Mesodermal cell (in vitro differentiated cells): Measurements from ENCODE around the gene PRND. TPM values are rescaled to one million over a fixed set of nuclear protein-coding genes. Genes with fewer than 3 reads are reported as not detected.

ENCODE experiments used
- H3K27ac ChIP-seq: 2 replicates; pipeline ENCODE4 v1.7.0; 2013; ENCODE audit warnings: mild to moderate bottlenecking, low read depth, low read length, moderate library complexity; ENCODE audit not compliant: severe bottlenecking
- H3K36me3 ChIP-seq: 2 replicates; pipeline ENCODE4 v1.7.1; 2013; ENCODE audit warnings: mild to moderate bottlenecking, low read length, moderate library complexity; ENCODE audit not compliant: control insufficient read depth, insufficient read depth
- H3K4me1 ChIP-seq: one replicate; pipeline ENCODE4 v1.7.1; 2013; ENCODE audit warnings: mild to moderate bottlenecking, low read length; ENCODE audit not compliant: insufficient read depth, control insufficient read depth, poor library complexity, severe bottlenecking
- H3K4me3 ChIP-seq: 2 replicates; pipeline ENCODE4 v1.7.0; 2013; ENCODE audit warnings: low read length, control low read depth, mild to moderate bottlenecking; ENCODE audit not compliant: insufficient read depth, poor library complexity, severe bottlenecking; ENCODE audit errors: extremely low read depth
- H3K9me3 ChIP-seq: 2 replicates; pipeline ENCODE4 v1.7.1; 2013; ENCODE audit warnings: mild to moderate bottlenecking, low read length, moderate library complexity; ENCODE audit not compliant: control insufficient read depth
- WGBS, 2 experiments: methylation state at CpG; one replicate each; pipeline ENCODE4 v1.1.5; 2013; ENCODE audit warnings: missing lambda C conversion rate in 2 of 2; ENCODE audit not compliant: insufficient coverage in 2 of 2; 5-methylcytosine and 5-hydroxymethylcytosine counted together
- polyA plus RNA-seq, 2 experiments: library from polyadenylated mRNA; stranded (reverse); fragments of 50-300 nt; gene quantifications; one replicate each; pipeline ENCODE4 v1.2.3, GENCODE V29; 2013

PRND gene, protein sequence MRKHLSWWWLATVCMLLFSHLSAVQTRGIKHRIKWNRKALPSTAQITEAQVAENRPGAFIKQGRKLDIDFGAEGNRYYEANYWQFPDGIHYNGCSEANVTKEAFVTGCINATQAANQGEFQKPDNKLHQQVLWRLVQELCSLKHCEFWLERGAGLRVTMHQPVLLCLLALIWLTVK
- polyA plus RNA-seq (2013, experiment 1 of 2): 20.3 TPM
- 11.7 TPM for polyA plus RNA-seq (2013, experiment 2 of 2)

GRCh38 chr20:4721719-4722118, at the start of gene PRND:
PRND (plus strand) TSS chr20:4721909; CDS start chr20:4724552, 2,643 bp downstream.
- no peaks in the 10 kb centered on the region for H3K9me3 ChIP-seq
- H3K4me3 ChIP-seq: no peak within 1 kb of the TSS
- 71 to 75% methylated on average over 5 of the region's 8 CpGs for WGBS, 2 experiments
- H3K4me1 ChIP-seq: no peaks in the 10 kb centered on the region
- H3K36me3 ChIP-seq: no peaks in the 10 kb centered on the region
- H3K27ac ChIP-seq: no peak within 1 kb of the TSS

DNA sequence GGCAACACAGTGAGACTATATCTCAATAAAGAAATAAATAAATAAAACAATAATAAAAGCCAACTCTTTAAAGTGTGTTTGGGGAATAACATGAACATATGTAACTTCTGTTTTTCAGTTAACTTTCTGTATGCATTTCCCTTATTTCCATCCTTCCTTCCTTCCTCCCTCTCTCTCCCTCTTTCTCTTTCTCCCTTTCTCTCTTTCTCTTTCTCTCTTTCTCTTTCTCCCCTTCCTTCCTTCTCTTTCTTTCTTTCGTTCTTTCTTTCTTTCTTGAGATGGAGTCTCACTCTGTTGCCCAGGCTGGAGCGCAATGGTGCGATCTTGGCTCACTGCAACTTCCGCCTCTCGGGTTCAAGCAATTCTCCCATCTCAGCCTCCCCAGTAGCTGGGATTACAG, 48.8 kb upstream of the PRND start:
- H3K27ac ChIP-seq: no peak overlapping the region
- peaks cover 11% of the 10 kb centered on the region for H3K4me1 ChIP-seq
- no peaks in the 10 kb centered on the region for H3K36me3 ChIP-seq
- H3K4me3 ChIP-seq: no peak overlapping the region
- no peaks in the 10 kb centered on the region for H3K9me3 ChIP-seq
- WGBS, 2 experiments: 78 to 98% methylated on average over 3 to 5 of the region's 5 CpGs

DNA sequence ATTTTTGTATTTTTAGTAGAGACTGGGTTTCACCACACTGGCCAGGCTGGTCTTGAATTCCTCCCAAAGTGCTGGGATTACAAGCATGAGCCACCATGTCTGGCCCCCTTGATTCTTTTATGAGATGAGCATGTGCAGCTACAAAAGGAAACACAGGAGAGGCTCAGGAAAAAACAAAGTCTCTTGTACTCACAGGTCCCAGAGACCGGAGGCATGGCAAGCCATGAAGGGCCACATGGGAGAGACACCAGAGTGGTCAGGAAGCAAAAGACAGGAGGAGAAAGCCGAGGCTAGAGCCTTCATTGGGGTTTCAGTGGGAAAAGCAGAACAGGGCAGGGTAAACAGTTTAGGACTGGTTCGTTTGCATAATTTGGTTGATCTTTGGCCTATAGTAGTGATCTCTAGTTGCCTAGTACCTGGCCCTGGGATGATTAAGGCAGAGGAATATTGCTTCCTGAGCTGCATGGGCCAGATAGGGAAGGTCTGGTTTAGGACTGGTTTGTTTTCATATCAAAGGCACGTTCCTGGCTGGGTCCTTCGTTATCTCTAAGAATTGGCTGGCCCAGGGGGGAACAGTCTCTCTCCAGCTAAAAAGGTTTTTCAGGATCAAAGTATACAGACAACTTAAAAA, 48.2 kb upstream of the PRND start:
- WGBS, 2 experiments: 65 to 75% methylated on average over 5 of the region's 5 CpGs
- Histone ChIP-seq H3K36me3 (no peaks in the 10 kb centered on the region), H3K4me1 (peaks cover 11% of the 10 kb centered on the region), H3K27ac (peak overlapping the region; percentile 51), H3K9me3 (no peaks in the 10 kb centered on the region), H3K4me3 (no peak overlapping the region)

- H3K27ac ChIP-seq: no peak overlapping the region
- no peak overlapping the region for H3K4me3 ChIP-seq
- no peaks in the 10 kb centered on the region for H3K36me3 ChIP-seq
- no peaks in the 10 kb centered on the region for H3K9me3 ChIP-seq
- peaks cover 11% of the 10 kb centered on the region for H3K4me1 ChIP-seq
These were observed 47.0 kb upstream of the PRND start for GRCh38 chr20:4674672-4675071.

- H3K4me3 ChIP-seq: no peak overlapping the region
- 88 to 89% methylated on average over 1 of the region's 2 CpGs for WGBS, 2 experiments
- no peak overlapping the region for H3K27ac ChIP-seq
- peaks cover 7% of the 10 kb centered on the region for H3K4me1 ChIP-seq
- H3K36me3 ChIP-seq: no peaks in the 10 kb centered on the region
- no peaks in the 10 kb centered on the region for H3K9me3 ChIP-seq
These were observed 43.9 kb upstream of the PRND start for GRCh38 chr20:4677846-4678245.

DNA sequence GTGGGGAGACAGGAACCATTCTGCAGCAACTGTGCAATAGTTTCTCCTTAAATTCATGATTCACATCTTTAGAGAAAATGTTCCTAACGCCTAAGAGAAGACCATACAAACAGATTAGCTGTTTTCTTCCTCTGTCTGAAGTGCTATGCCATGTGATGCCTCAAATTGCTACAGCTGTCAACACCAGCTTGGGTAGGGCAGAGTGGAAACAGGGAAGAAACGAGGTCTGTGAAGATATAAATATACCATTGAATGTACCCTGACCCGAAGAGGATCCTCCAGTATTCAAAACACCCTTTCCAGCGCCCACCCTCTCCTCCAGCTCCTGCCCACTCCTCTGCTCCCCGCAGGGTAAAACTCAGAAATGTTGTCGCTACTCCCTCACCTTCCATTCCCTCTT, 40.3 kb upstream of the PRND start:
- no peak overlapping the region for H3K4me3 ChIP-seq
- 83 to 86% methylated on average over 4 of the region's 6 CpGs for WGBS, 2 experiments
- no peaks in the 10 kb centered on the region for H3K36me3 ChIP-seq
- H3K27ac ChIP-seq: peak overlapping the region; percentile 12
- H3K9me3 ChIP-seq: no peaks in the 10 kb centered on the region
- H3K4me1 ChIP-seq: peaks cover 8% of the 10 kb centered on the region

DNA sequence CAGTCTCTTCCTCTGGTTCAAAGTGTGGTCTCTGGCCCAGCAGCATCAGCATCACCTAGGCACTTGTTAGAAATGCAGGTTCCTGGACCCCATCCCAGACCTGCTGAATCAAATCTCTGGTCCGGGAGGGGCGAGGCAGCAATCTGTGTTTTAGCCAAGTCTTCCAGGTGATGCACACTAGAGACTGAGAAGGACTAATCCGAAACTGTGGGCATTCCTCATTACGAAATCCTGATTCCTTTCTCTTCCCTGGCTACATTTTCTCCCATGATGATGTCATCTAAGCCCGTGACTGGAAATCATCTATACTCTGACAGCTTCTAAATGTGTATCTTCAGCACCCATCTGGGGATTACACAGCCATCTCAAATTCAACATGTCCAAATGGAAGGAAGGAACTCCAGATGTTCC, 39.7 kb upstream of the PRND start:
- Histone ChIP-seq H3K9me3 (no peaks in the 10 kb centered on the region), H3K27ac (peak overlapping the region; percentile 12), H3K36me3 (no peaks in the 10 kb centered on the region), H3K4me3 (no peak overlapping the region), H3K4me1 (peaks cover 8% of the 10 kb centered on the region)
- 90 to 91% methylated on average over 5 of the region's 5 CpGs for WGBS, 2 experiments

GRCh38 chr20:4682682-4683081, 39.0 kb upstream of the PRND start:
- 84 to 92% methylated on average over 2 to 4 of the region's 6 CpGs for WGBS, 2 experiments
- no peaks in the 10 kb centered on the region for H3K9me3 ChIP-seq
- H3K4me1 ChIP-seq: peaks cover 10% of the 10 kb centered on the region
- no peaks in the 10 kb centered on the region for H3K36me3 ChIP-seq
- no peak overlapping the region for H3K4me3 ChIP-seq
- no peak overlapping the region for H3K27ac ChIP-seq

- Histone ChIP-seq H3K4me1 (peaks cover 13% of the 10 kb centered on the region), H3K9me3 (no peaks in the 10 kb centered on the region), H3K27ac (no peak overlapping the region), H3K36me3 (peaks cover 2% of the 10 kb centered on the region), H3K4me3 (no peak overlapping the region)
- WGBS, 2 experiments: no CpG with 5 or more reads among the region's 2 CpGs
These were observed 38.4 kb upstream of the PRND start for GRCh38 chr20:4683261-4683660.

DNA sequence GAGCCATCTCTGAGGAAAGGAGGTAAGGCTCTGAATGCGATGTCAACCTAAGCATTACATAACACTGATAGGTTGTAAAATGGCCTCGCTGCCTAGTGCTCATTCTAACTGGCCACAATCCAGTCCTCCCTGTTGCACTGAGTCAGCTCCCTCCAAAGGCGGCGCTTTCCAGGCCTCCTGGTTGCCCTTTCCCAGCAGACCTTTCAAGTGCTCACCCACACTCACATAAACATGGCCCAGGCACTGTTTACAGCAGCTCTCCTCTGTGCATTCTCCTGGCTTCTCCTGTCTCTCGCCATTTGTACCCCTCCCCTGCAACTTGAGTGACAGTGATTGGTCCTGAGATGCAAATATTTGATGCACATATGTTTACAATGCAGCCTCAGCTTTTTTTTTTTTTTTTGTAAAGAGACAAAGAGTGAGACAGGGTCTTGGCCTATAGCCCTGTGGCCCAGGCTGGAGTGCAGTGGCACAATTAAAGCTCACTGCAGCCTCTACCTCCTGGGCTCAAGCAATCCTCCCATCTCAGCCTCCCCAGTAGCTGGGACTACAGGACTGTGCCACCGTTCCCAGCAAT, 36.8 kb upstream of the PRND start:
- Histone ChIP-seq H3K27ac (peak overlapping the region; percentile 24), H3K9me3 (no peaks in the 10 kb centered on the region), H3K36me3 (peaks cover 8% of the 10 kb centered on the region), H3K4me3 (no peak overlapping the region), H3K4me1 (peaks cover 13% of the 10 kb centered on the region)
- WGBS, 2 experiments: 93 to 100% methylated on average over 4 to 6 of the region's 6 CpGs

GRCh38 chr20:4685923-4686221, 35.8 kb upstream of the PRND start:
- 7 to 11% methylated on average over 7 of the region's 8 CpGs for WGBS, 2 experiments
- H3K36me3 ChIP-seq: peaks cover 11% of the 10 kb centered on the region
- H3K4me3 ChIP-seq: peak overlapping the region; percentile 74
- H3K27ac ChIP-seq: peak overlapping the region; percentile 89
- H3K9me3 ChIP-seq: no peaks in the 10 kb centered on the region
- H3K4me1 ChIP-seq: peaks cover 13% of the 10 kb centered on the region
